ENCODE data around the gene USP2. TPM values are rescaled to one million over a fixed set of nuclear protein-coding genes. Genes with fewer than 3 reads are reported as not detected.
"Not testable (repeated sequence)": the region's sequence is repeated elsewhere in the genome, so short reads cannot be mapped to it uniquely, and the experiment has no call there.

Gene USP2
- total RNA-seq, 2 donors from 2014 or later = not detected

- no peak for DNase-seq (ENCODE audit: low spot score)
- Mint-ChIP-seq H3K4me1 (ENCODE audit: low read depth in 2 of 2) (peaks cover 7 to 8% of the 10 kb centered on the region in 2 donors), H3K4me3 (no peak overlapping the region), H3K27me3 (peaks cover 26 to 38% of the 10 kb centered on the region in 2 donors), H3K36me3 (no peaks in the 10 kb centered on the region), H3K27ac (no peak overlapping the region), H3K9me3 (no peaks in the 10 kb centered on the region)
- no peak for ATAC-seq
Observed at GRCh38 chr11:119419246-119419645, 37.8 kb upstream of the USP2 start.

DNA sequence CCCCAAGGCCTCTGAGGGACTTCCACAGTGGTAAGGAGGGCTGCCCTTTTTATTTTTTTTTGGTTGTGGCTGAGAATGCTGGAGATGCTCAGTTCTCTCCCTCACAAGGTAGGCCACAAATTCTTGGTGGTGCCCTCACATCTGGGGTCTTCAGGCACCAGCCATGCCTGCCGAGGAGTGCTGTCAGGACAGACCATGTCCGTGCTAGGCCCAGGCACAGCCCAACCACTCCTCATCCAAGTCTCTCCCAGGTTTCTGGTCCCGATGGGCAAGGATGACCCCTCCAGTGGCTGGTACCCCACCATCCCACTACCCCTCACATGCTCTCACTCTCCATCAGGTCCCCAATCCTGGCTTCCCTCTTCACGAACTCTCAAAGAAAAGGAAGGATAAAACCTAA lies 37.3 kb upstream of the USP2 start:
- Mint-ChIP-seq H3K9me3 (no peaks in the 10 kb centered on the region), H3K36me3 (no peaks in the 10 kb centered on the region), H3K27ac (no peak overlapping the region), H3K4me3 (no peak overlapping the region), H3K27me3 (peaks cover 21 to 36% of the 10 kb centered on the region in 2 donors), H3K4me1 (ENCODE audit: low read depth in 2 of 2) (peaks cover 7 to 8% of the 10 kb centered on the region in 2 donors)
- no peak for DNase-seq (ENCODE audit: low spot score)
- ATAC-seq = no peak

DNA sequence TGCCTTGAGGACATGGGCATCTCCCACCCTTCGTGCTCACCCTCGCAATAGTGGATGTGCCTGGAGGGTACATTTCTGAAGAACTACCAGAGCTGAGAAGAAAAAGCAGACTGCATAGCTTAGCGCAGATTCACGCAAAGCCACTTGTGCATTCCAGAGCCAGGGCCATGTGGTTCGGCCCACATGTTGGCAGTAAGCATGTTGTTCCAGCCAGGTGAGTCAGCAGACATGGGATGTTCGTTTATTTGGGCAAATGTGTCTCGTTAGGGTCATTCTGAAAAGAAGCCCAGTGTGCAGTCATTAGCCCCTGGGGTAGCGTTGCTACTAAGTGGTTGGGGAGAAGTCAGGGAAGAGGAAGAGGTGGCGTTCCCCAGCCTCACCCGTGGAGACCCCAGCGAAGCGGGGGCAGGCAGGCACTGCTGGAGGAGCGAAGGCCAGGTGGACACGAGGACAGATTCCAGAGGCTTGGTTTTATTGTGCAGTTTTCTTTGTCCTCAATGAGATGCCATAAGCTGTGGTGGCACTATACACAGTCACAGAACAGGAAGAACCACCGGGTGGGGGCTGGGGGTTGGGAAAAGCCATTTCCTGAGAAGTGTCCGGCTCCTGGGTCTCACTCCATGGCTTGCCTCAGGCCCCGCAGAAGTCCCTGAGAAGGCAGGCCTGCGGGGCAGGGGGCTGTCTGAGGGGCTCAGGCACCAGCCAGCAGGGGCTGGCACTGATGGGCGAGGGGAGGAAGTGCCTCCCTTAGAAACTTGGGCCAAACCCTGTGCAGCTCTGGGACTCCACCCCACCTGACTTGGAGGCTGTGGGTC lies 36.4 kb upstream of the USP2 start:
- no peak for ATAC-seq
- H3K4me3 Mint-ChIP-seq = no peak overlapping the region
- peaks cover 17 to 33% of the 10 kb centered on the region in 2 donors for H3K27me3 Mint-ChIP-seq
- no peaks in the 10 kb centered on the region for H3K9me3 Mint-ChIP-seq
- no peak for DNase-seq (ENCODE audit: low spot score)
- H3K27ac Mint-ChIP-seq = no peak overlapping the region
- H3K36me3 Mint-ChIP-seq = no peaks in the 10 kb centered on the region
- peaks cover 7 to 8% of the 10 kb centered on the region in 2 donors for H3K4me1 Mint-ChIP-seq (ENCODE audit: low read depth in 2 of 2)

DNA sequence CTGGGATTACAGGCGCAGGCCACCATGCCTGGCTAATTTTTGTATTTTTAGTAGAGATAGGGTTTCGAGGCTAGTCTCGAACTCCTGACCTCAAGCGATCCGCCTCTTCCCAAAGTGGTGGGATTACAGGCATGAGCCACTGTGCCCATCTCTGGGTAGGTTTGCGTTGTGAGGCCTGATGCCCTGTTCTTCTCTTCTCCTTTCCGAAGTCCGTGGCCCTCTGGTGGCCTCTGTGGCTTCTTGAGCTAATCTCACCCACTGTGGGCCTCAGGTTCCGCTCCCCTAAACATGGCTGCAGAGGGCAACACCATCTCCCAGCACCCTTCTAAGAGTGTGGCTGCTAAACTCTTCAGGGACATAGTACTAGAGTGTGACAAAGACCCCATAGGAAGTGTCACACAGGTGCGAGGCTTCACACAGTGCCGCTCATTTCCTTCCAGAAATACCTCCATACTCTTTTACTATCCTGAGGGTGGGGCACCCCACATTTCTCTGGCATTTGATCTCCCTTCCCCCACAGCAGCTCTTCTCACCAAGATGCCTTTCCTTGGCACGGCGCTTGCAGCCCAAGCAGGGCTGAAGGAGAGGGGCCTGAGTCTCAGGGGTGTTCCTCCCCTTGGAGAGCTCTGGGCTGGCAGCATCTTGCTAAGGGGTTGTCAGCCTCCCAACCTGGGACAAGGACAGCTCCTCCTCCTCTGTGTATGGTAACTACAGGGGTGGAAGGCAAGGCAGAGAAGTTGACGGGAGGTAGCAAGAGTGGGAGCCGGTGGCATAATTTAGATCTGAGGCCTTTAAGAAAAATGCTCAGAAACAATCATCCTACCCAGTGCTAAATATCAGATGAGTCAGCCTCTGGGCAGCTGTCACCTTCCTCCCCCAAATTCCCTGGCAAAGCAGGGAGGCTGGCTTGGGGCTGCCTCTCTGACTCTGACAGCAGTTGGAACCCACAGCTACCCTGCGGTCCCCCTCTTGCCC lies 35.4 kb upstream of the USP2 start:
- DNase-seq (ENCODE audit: low spot score) (no peak), ATAC-seq (no peak)
- Mint-ChIP-seq H3K27me3 (peaks cover 9 to 29% of the 10 kb centered on the region in 2 donors), H3K9me3 (no peaks in the 10 kb centered on the region), H3K36me3 (no peaks in the 10 kb centered on the region), H3K4me1 (ENCODE audit: low read depth in 2 of 2) (peaks cover under 1 to 1% of the 10 kb centered on the region in 2 donors), H3K4me3 (no peak overlapping the region), H3K27ac (no peak overlapping the region)

DNA sequence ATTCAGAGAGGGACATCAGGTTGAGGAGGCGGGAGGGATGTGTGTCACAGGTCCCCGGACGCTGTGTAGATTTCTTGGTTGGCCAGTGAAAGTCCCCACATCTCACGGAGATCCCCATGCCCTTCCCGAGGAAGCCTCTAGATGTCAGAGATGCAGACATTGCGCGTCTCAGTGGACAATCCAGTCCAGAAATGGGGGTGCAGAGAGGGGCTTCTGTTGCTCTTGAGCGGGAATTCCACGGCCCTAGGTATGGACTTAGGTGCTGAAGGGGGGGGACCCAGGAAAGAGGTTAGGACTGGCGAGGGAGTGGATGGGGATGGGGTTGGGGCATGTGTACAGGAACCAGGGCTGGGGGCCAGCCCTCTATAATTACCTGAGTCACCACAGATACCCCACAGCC lies 34.5 kb upstream of the USP2 start:
- no peak overlapping the region for H3K4me3 Mint-ChIP-seq
- DNase-seq (ENCODE audit: low spot score) (no peak), ATAC-seq (no peak)
- peaks cover 6 to 28% of the 10 kb centered on the region in 2 donors for H3K27me3 Mint-ChIP-seq
- H3K4me1 Mint-ChIP-seq (ENCODE audit: low read depth in 2 of 2) = no peaks in the 10 kb centered on the region
- H3K9me3 Mint-ChIP-seq = no peaks in the 10 kb centered on the region
- H3K27ac Mint-ChIP-seq = no peak overlapping the region
- no peaks in the 10 kb centered on the region for H3K36me3 Mint-ChIP-seq

DNA sequence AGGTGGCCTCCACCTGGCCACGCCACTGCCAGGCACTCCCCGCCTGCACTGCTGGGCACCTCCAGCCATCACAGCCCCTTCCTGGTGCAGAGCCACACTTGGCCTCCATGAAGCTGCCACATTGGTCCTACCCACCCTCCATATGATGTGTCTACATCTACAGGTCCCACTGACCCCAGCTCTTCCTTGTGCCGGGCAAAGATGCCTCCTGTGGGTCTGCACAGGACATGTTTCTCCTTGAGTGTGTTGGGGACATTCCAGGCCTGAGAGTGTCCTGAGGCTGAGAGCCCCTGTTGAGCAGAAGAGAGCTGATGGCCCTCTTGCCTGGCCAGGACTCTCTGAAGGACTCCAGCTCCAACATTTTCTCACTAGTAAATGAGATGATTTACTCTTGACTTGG lies 34.0 kb upstream of the USP2 start:
- ATAC-seq (no peak), DNase-seq (ENCODE audit: low spot score) (no peak)
- no peak overlapping the region for H3K27ac Mint-ChIP-seq
- no peaks in the 10 kb centered on the region for H3K36me3 Mint-ChIP-seq
- no peak overlapping the region for H3K4me3 Mint-ChIP-seq
- H3K4me1 Mint-ChIP-seq (ENCODE audit: low read depth in 2 of 2) = no peaks in the 10 kb centered on the region
- no peaks in the 10 kb centered on the region for H3K9me3 Mint-ChIP-seq
- peaks cover 6 to 28% of the 10 kb centered on the region in 2 donors for H3K27me3 Mint-ChIP-seq

DNA sequence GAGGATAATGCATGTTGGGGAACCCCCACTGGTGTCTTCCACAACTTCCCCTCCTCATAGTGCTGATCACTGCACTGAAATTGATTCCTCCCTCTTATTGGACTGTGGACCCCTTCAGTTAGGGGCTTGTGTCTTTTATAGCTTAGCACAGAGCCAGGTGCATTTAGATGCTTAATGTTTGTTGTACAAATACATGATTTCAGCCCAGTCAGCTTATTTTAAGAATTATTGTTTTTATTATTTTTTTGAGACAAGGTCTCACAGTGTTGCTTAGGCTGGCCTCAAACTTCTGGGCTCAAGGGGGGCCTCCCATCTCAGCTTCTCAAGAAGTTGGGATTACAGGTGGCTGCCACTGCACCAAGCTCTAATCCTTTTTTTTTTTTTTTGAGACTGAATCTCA lies 33.2 kb upstream of the USP2 start:
- peaks cover 6 to 25% of the 10 kb centered on the region in 2 donors for H3K27me3 Mint-ChIP-seq
- DNase-seq (ENCODE audit: low spot score) (no peak), ATAC-seq (no peak)
- H3K9me3 Mint-ChIP-seq = no peaks in the 10 kb centered on the region
- no peaks in the 10 kb centered on the region for H3K36me3 Mint-ChIP-seq
- no peaks in the 10 kb centered on the region for H3K4me1 Mint-ChIP-seq (ENCODE audit: low read depth in 2 of 2)
- H3K27ac Mint-ChIP-seq = no peak overlapping the region
- H3K4me3 Mint-ChIP-seq = no peak overlapping the region

DNA sequence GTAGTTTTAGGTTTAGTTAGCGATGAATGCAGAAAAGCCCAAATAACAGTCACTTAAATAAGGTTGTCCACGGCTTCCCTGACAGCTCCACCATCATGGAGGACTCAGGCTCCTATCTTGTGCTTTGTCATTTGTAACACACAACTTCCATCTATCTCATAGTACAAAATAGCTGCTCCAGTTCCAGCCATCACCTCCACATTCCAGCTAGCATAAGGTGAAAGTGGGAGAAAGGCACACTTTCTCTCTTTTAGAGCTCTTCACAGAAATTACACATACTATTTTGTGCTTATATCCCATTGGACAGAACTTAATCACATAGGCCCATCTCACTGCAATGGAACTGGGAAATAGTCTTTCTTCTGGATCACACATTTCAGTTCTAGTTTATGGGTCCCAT lies 32.8 kb upstream of the USP2 start:
- H3K4me3 Mint-ChIP-seq = no peak overlapping the region
- ATAC-seq (no peak), DNase-seq (ENCODE audit: low spot score) (no peak)
- H3K27me3 Mint-ChIP-seq = peaks cover 10 to 24% of the 10 kb centered on the region in 2 donors
- no peaks in the 10 kb centered on the region for H3K4me1 Mint-ChIP-seq (ENCODE audit: low read depth in 2 of 2)
- H3K36me3 Mint-ChIP-seq = no peaks in the 10 kb centered on the region
- no peak overlapping the region for H3K27ac Mint-ChIP-seq
- no peaks in the 10 kb centered on the region for H3K9me3 Mint-ChIP-seq

- H3K9me3 Mint-ChIP-seq = no peaks in the 10 kb centered on the region
- no peak overlapping the region for H3K27ac Mint-ChIP-seq
- DNase-seq (ENCODE audit: low spot score) (no peak), ATAC-seq (no peak)
- peaks cover 8 to 22% of the 10 kb centered on the region in 2 donors for H3K27me3 Mint-ChIP-seq
- no peak overlapping the region for H3K4me3 Mint-ChIP-seq
- no peaks in the 10 kb centered on the region for H3K36me3 Mint-ChIP-seq
- H3K4me1 Mint-ChIP-seq (ENCODE audit: low read depth in 2 of 2) = no peaks in the 10 kb centered on the region
Observed at GRCh38 chr11:119412072-119412471, 30.6 kb upstream of the USP2 start.

DNA sequence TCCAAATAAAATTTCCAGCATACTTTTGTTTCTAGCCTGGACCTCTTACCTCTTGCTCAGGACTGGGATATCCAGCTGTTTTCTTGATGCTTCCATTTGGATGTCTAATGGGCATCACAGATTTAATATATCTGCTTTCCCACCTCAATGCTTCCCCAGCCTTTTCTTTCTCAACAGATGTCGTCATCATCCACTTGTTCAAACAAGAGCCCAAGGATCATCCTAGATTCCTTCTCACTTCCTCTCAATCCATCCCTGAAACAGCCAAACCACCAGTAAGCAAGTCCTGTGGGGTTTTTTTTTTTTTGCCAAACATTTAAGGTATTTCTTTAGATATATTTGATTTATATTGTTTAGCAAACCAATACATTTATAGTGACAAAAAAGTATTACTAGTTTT lies 29.0 kb upstream of the USP2 start:
- H3K4me3 Mint-ChIP-seq = no peak overlapping the region
- no peaks in the 10 kb centered on the region for H3K36me3 Mint-ChIP-seq
- H3K9me3 Mint-ChIP-seq = no peaks in the 10 kb centered on the region
- H3K27ac Mint-ChIP-seq = no peak overlapping the region
- H3K27me3 Mint-ChIP-seq = peaks cover 8 to 21% of the 10 kb centered on the region in 2 donors
- no peak for DNase-seq (ENCODE audit: low spot score)
- H3K4me1 Mint-ChIP-seq (ENCODE audit: low read depth in 2 of 2) = no peaks in the 10 kb centered on the region
- ATAC-seq = no peak

GRCh38 chr11:119409731-119410130 lies 28.2 kb upstream of the USP2 start:
- ATAC-seq (no peak), DNase-seq (ENCODE audit: low spot score) (no peak)
- no peaks in the 10 kb centered on the region for H3K9me3 Mint-ChIP-seq
- no peak overlapping the region for H3K4me3 Mint-ChIP-seq
- no peak overlapping the region for H3K27ac Mint-ChIP-seq
- H3K27me3 Mint-ChIP-seq = peaks cover 8 to 20% of the 10 kb centered on the region in 2 donors
- no peaks in the 10 kb centered on the region for H3K36me3 Mint-ChIP-seq
- no peaks in the 10 kb centered on the region for H3K4me1 Mint-ChIP-seq (ENCODE audit: low read depth in 2 of 2)

DNA sequence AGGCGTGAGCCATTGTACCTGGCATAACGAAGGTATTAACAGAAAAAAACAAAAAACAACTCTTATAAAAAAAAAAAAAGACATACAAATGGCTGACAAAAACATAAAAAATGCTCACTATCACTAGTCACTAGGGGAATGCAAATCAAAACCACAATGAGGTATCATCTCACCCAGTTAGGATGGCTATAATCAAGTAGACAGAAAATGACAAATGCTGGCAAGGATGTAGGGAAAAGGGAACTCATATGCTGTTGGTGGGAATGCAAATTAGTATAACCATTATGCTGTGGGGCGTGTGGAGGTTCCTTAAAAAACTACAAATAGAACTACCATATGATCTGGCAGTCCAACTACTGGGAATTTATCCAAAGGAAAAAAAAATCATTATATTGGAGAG lies 24.5 kb upstream of the USP2 start:
- Mint-ChIP-seq H3K9me3 (no peaks in the 10 kb centered on the region), H3K27ac (no peak overlapping the region)
- no peak for ATAC-seq

DNA sequence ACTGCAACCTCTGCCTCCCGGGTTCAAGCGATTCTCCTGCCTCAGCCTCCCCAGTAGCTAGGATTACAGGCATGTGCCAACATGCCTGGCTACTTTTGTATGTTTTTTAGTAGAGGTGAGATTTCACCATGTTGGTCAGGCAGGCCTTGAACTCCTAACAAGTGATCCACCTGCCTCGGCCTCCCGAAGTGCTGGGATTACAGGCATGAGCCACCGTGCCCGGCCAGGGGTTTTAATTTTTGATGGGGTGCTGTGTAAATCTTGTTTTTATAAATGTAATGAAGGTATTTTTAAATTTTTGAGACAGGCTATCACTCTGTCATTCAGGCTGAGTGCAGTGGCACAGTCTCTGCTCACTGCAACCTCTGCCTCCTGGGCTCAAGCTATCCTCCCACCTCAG lies 24.0 kb upstream of the USP2 start:
- not testable (repeated sequence) for H3K4me1 Mint-ChIP-seq (ENCODE audit: low read depth in 2 of 2); ATAC-seq; H3K9me3 Mint-ChIP-seq; H3K4me3 Mint-ChIP-seq; H3K36me3 Mint-ChIP-seq; DNase-seq (ENCODE audit: low spot score); H3K27ac Mint-ChIP-seq
- H3K27me3 Mint-ChIP-seq = peaks cover 16 to 17% of the 10 kb centered on the region in 2 donors

More for the DNA sequence above, 24.5 kb upstream of the USP2 start:
- Mint-ChIP-seq H3K4me3 (no peak overlapping the region), H3K27me3 (peaks cover 17% of the 10 kb centered on the region in 2 donors), H3K4me1 (ENCODE audit: low read depth in 2 of 2) (no peaks in the 10 kb centered on the region), H3K36me3 (no peaks in the 10 kb centered on the region)
- DNase-seq (ENCODE audit: low spot score) = no peak

DNA sequence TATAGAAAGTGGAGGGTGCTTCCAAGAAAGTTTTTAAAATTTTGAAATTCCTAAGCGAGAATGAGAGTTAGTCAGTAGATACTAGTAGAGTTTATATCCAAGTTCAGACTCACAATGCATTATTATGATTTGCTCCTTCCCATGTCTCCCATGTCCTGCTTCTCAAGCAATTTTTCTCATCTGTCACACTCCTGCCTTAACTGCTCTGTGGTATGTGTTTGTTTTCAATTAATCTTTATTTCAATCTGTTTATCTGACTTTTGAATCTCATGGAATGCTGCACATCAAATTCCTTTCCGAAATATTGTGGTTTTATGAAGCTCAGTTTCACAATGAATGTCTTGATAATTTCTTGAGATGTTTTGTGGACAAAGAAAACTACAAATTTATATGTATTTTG lies 23.4 kb upstream of the USP2 start:
- Mint-ChIP-seq H3K27ac (no peak overlapping the region), H3K4me1 (ENCODE audit: low read depth in 2 of 2) (no peaks in the 10 kb centered on the region), H3K36me3 (peaks cover 9% of the 10 kb centered on the region), H3K9me3 (no peaks in the 10 kb centered on the region), H3K27me3 (peaks cover 15 to 22% of the 10 kb centered on the region in 2 donors), H3K4me3 (no peak overlapping the region)
- no peak for ATAC-seq
- DNase-seq (ENCODE audit: low spot score) = no peak
